Ectodermal cell (in vitro differentiated cells): Measurements from ENCODE around the gene SSUH2.
A peak's percentile ranks its signal among the peaks of the same experiment; 100 is the strongest.

ENCODE experiments used
- H3K27ac ChIP-seq: 2 replicates; pipeline ENCODE4 v1.7.0; 2013; ENCODE audit warnings: mild to moderate bottlenecking, low read depth, low read length; ENCODE audit not compliant: insufficient read depth, poor library complexity, severe bottlenecking
- H3K27me3 ChIP-seq: 2 replicates; pipeline ENCODE4 v1.7.0; 2013; ENCODE audit warnings: mild to moderate bottlenecking, low read length; ENCODE audit not compliant: insufficient read depth, control insufficient read depth, poor library complexity, severe bottlenecking
- H3K36me3 ChIP-seq: one replicate; pipeline ENCODE4 v1.7.0; 2013; ENCODE audit warnings: low read length; ENCODE audit not compliant: control insufficient read depth, insufficient read depth
- H3K4me1 ChIP-seq: one replicate; pipeline ENCODE4 v1.7.0; 2013; ENCODE audit warnings: low read length; ENCODE audit not compliant: control insufficient read depth, insufficient read depth
- H3K4me3 ChIP-seq: 2 replicates; pipeline ENCODE4 v1.7.0; 2013; ENCODE audit warnings: low read depth, low read length, control low read depth; ENCODE audit not compliant: insufficient read depth
- H3K9me3 ChIP-seq: 2 replicates; pipeline ENCODE4 v1.7.0; 2013; ENCODE audit warnings: mild to moderate bottlenecking, low read length, moderate library complexity; ENCODE audit not compliant: control insufficient read depth
- WGBS, 2 experiments: methylation state at CpG; one replicate each; pipeline ENCODE4 v1.1.7; 2013; ENCODE audit warnings: missing lambda C conversion rate in 2 of 2; 5-methylcytosine and 5-hydroxymethylcytosine counted together

Gene SSUH2

GRCh38 chr3:8640223-8640622 is 4.4 kb downstream of the SSUH2 start:
- Histone ChIP-seq H3K27ac (no peak overlapping the region), H3K4me3 (no peak overlapping the region), H3K4me1 (peaks cover 29% of the 10 kb centered on the region), H3K9me3 (no peaks in the 10 kb centered on the region), H3K36me3 (no peaks in the 10 kb centered on the region), H3K27me3 (no peaks in the 10 kb centered on the region)
- WGBS, 2 experiments = 89 to 98% methylated on average over 1 of the region's 1 CpG

- Histone ChIP-seq H3K9me3 (no peaks in the 10 kb centered on the region), H3K27me3 (no peaks in the 10 kb centered on the region), H3K4me3 (no peak overlapping the region), H3K36me3 (no peaks in the 10 kb centered on the region), H3K4me1 (peaks cover 29% of the 10 kb centered on the region), H3K27ac (peak overlapping the region; percentile 78)
- 66 to 87% methylated on average over 7 of the region's 7 CpGs for WGBS, 2 experiments
Observed at GRCh38 chr3:8639659-8640000, 5.0 kb downstream of the SSUH2 start.

- Histone ChIP-seq H3K27me3 (no peaks in the 10 kb centered on the region), H3K27ac (peak overlapping the region; percentile 78), H3K4me3 (no peak overlapping the region), H3K9me3 (no peaks in the 10 kb centered on the region), H3K36me3 (no peaks in the 10 kb centered on the region), H3K4me1 (peaks cover 29% of the 10 kb centered on the region)
- 84 to 90% methylated on average over 12 to 13 of the region's 13 CpGs for WGBS, 2 experiments
Observed at GRCh38 chr3:8638994-8639658, 5.5 kb downstream of the SSUH2 start.

- Histone ChIP-seq H3K27me3 (no peaks in the 10 kb centered on the region), H3K4me3 (no peak overlapping the region), H3K9me3 (no peaks in the 10 kb centered on the region), H3K36me3 (no peaks in the 10 kb centered on the region), H3K4me1 (peaks cover 29% of the 10 kb centered on the region), H3K27ac (no peak overlapping the region)
- 100% methylated on average over 1 of the region's 1 CpG for WGBS, 2 experiments
Observed at GRCh38 chr3:8637348-8637747, 7.2 kb downstream of the SSUH2 start.

- no peaks in the 10 kb centered on the region for H3K27me3 ChIP-seq
- H3K9me3 ChIP-seq = no peaks in the 10 kb centered on the region
- 80 to 89% methylated on average over 7 of the region's 7 CpGs for WGBS, 2 experiments
- H3K4me1 ChIP-seq = peaks cover 30% of the 10 kb centered on the region
- no peak overlapping the region for H3K27ac ChIP-seq
- no peaks in the 10 kb centered on the region for H3K36me3 ChIP-seq
- H3K4me3 ChIP-seq = no peak overlapping the region
Observed at GRCh38 chr3:8635631-8636030, 9.0 kb downstream of the SSUH2 start.

DNA sequence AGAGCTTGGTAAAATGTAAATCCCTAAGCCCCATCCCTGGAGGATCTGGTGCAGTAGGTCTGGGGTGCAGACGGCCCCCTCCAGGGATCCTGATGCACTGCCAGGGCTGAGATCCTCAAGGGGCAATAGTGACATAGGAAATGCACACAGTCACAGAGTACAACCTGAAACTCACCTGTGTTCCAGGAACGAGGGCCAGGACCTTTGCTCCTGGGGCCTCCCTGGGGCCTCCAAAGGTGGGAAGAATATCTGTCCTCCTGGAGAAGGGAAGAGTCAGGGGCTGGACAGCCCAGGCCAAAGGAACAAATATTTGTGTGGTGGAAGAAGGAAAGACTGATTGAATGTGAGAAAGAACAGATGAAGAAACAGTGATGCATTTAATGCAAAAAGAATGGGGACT is 9.5 kb downstream of the SSUH2 start:
- Histone ChIP-seq H3K4me3 (no peak overlapping the region), H3K27me3 (no peaks in the 10 kb centered on the region), H3K27ac (no peak overlapping the region), H3K36me3 (no peaks in the 10 kb centered on the region), H3K9me3 (no peaks in the 10 kb centered on the region), H3K4me1 (peaks cover 26% of the 10 kb centered on the region)
- WGBS, 2 experiments = 87 to 92% methylated on average over 2 of the region's 2 CpGs

GRCh38 chr3:8632402-8633237 is 12.0 kb downstream of the SSUH2 start:
- H3K36me3 ChIP-seq = no peaks in the 10 kb centered on the region
- H3K27ac ChIP-seq = no peak overlapping the region
- H3K27me3 ChIP-seq = no peaks in the 10 kb centered on the region
- WGBS, 2 experiments = 95% methylated on average over 7 of the region's 7 CpGs
- H3K4me1 ChIP-seq = peaks cover 5% of the 10 kb centered on the region
- H3K4me3 ChIP-seq = no peak overlapping the region
- no peaks in the 10 kb centered on the region for H3K9me3 ChIP-seq

DNA sequence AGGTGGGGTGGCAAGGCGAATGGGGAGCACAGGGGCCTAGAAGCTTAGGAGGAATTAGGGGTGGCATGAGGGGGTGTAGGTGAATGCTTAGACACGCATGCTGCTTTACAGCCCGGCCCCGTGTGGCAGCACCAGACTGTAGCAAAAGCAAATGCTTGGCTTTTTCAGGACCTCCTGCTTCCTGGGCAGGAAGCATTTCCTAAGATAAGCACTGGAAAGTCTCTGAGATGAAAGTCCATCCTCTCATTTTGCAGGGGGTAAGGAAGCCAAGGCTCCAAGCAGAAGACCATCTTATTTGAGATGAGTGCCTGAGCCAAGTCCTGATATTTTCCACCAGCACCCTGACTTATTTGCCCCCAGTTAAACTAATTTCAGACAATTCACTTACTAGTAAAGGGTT is 12.9 kb downstream of the SSUH2 start:
- no peak overlapping the region for H3K4me3 ChIP-seq
- 79 to 80% methylated on average over 4 of the region's 4 CpGs for WGBS, 2 experiments
- no peaks in the 10 kb centered on the region for H3K9me3 ChIP-seq
- H3K4me1 ChIP-seq = peaks cover 5% of the 10 kb centered on the region
- no peak overlapping the region for H3K27ac ChIP-seq
- no peaks in the 10 kb centered on the region for H3K27me3 ChIP-seq
- no peaks in the 10 kb centered on the region for H3K36me3 ChIP-seq

DNA sequence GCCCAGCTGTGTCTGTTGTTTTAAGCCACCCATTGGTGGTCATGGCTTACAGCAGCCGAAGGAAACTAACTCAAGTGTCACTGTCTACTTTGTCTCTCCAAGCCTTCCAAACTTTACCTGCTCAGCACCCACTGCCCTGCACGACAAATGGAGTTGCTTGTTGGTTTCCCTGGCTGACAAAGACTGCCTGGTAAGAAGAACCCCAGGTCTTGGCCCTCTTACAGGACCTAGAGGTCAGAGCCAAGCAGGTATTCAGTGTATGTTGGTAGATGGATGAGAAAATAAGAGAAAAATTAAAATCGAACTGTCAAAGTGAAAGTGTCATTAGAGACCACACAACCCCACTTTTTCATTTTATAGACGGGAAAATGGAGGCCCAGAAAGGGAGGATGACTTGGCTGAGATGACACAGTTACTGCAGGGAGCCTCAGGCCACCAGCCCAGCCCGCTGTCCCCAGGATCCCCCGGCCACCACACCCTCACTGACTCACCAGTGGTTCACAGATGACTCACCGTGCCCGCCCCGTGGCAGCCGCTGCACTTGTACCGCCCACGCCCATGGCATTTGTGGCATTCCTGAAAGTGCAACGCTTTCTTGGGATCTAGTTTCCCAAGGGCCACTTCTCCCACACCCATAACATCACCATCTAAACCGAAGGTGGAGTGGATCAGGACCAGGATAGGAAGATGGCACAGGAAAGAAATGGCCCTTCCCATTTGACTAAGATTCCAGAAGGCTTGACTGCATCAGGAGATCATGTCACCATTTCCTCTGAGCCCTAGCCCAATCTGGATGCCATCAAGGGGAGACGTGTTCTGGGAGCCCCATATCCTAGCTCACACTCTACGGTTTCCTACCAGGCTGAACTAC is 15.2 kb downstream of the SSUH2 start:
- Histone ChIP-seq H3K36me3 (no peaks in the 10 kb centered on the region), H3K4me3 (no peak overlapping the region), H3K9me3 (no peaks in the 10 kb centered on the region), H3K27me3 (no peaks in the 10 kb centered on the region), H3K4me1 (peaks cover 18% of the 10 kb centered on the region), H3K27ac (no peak overlapping the region)
- 90 to 92% methylated on average over 16 of the region's 16 CpGs for WGBS, 2 experiments

- no peaks in the 10 kb centered on the region for H3K9me3 ChIP-seq
- no peaks in the 10 kb centered on the region for H3K36me3 ChIP-seq
- H3K4me3 ChIP-seq = no peak overlapping the region
- no peak overlapping the region for H3K27ac ChIP-seq
- 95 to 96% methylated on average over 5 of the region's 5 CpGs for WGBS, 2 experiments
- peaks cover 23% of the 10 kb centered on the region for H3K4me1 ChIP-seq
- H3K27me3 ChIP-seq = no peaks in the 10 kb centered on the region
Observed at GRCh38 chr3:8627949-8628348, 16.6 kb downstream of the SSUH2 start.
